AG09309 (cell line): ENCODE results near the gene PLXNA4.

Experiments
- DNase-seq: peaks from one replicate; pipeline ENCODE4 v3.0.0-alpha.2; 2010; ENCODE audit warnings: low read depth
- H3K4me3 ChIP-seq: 2 replicates; pipeline ENCODE4 v1.5.1; 2011; ENCODE audit warnings: mild to moderate bottlenecking, low read depth, low read length, moderate library complexity; ENCODE audit not compliant: control insufficient read depth
- CTCF ChIP-seq: IDR thresholded peaks from 2 replicates; pipeline ENCODE4 v1.5.1; 2011; ENCODE audit warnings: mild to moderate bottlenecking, low read depth, low read length, inconsistent platforms; ENCODE audit not compliant: insufficient read depth, control insufficient read depth; ENCODE audit errors: missing control alignments

PLXNA4 gene

GRCh38 chr7:132117181-132117580, 459.1 kb downstream of the PLXNA4 start:
- no peak for DNase-seq
- no peak overlapping the region for H3K4me3 ChIP-seq
- no peak for TF ChIP-seq CTCF

GRCh38 chr7:132116369-132116768, 459.9 kb downstream of the PLXNA4 start:
- TF ChIP-seq CTCF: no peak
- DNase-seq: no peak
- no peak overlapping the region for H3K4me3 ChIP-seq

- no peak for TF ChIP-seq CTCF
- H3K4me3 ChIP-seq: no peak overlapping the region
- no peak for DNase-seq
Measured at GRCh38 chr7:132115758-132116157, 460.5 kb downstream of the PLXNA4 start.

- H3K4me3 ChIP-seq: no peak overlapping the region
Measured at GRCh38 chr7:132115028-132115427, 461.2 kb downstream of the PLXNA4 start.

GRCh38 chr7:132114411-132114810, 461.9 kb downstream of the PLXNA4 start:
- DNase-seq: no peak
- no peak for TF ChIP-seq CTCF
- H3K4me3 ChIP-seq: no peak overlapping the region

More at GRCh38 chr7:132115028-132115427, 461.2 kb downstream of the PLXNA4 start:
- no peak for DNase-seq
- no peak for TF ChIP-seq CTCF

GRCh38 chr7:132113536-132114371, 462.5 kb downstream of the PLXNA4 start:
- H3K4me3 ChIP-seq: no peak overlapping the region
- TF ChIP-seq CTCF: no peak
- no peak for DNase-seq
